Measurements from ENCODE around the gene TSPAN32.

- no peak for TF ChIP-seq CTCF (IDR thresholded peaks at IDR 0.05; ENCODE audit: insufficient read depth, low read length)
- TF ChIP-seq REST (IDR thresholded peaks at IDR 0.05; ENCODE audit: insufficient replicate concordance, low read depth) = no peak
- no peak for TF ChIP-seq POLR2AphosphoS5 (IDR thresholded peaks at IDR 0.05; ENCODE audit: low read depth)
- no peak for TF ChIP-seq GABPA (IDR thresholded peaks at IDR 0.05; ENCODE audit: low read depth)
Measured at GRCh38 chr11:2366276-2366675, 64.5 kb downstream of the TSPAN32 start.
